ENCODE measurements around the gene SLC25A21.

Gene SLC25A21

DNA sequence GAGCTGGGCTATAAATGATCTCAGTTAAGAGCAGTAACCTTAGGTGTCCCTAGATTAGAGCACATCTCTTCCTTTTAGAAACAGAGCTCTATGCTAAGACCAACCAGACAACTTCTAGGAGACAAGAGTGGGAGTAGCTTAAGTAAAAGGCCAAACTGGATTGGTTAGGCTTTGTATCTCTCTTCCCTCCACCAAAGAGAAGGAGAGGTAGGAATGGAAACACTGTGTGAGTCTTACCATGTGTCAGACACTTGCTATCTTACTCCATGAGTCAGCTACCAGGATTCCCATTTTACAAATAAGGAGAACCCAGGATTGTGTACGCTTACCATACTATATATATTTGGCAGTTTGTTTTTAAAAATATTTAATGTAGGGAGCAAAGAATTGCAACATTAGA, 387.9 kb downstream of the SLC25A21 start:
- DNase-seq (ENCODE audit: low read depth), result no peak

DNA sequence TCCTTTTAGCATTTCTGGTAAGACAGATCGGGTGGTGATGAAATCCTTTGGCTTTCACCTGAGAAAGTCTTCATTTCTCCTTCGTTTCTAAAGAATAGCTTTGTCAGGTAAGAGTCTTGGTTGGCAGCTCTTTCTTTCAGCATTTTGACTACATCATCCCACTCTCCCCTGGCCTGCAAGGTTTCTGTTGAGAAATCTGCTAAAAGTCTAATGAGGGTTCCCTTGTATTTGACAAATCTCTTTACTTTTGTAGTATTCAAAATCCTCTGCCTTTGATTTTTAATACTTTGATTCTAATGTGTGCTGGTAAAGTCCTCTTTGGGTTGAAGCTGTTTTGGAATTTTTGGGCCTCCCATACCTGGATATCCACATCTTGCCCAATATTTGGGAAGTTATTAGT, 390.5 kb downstream of the SLC25A21 start:
- TF ChIP-seq, protein P1, sequence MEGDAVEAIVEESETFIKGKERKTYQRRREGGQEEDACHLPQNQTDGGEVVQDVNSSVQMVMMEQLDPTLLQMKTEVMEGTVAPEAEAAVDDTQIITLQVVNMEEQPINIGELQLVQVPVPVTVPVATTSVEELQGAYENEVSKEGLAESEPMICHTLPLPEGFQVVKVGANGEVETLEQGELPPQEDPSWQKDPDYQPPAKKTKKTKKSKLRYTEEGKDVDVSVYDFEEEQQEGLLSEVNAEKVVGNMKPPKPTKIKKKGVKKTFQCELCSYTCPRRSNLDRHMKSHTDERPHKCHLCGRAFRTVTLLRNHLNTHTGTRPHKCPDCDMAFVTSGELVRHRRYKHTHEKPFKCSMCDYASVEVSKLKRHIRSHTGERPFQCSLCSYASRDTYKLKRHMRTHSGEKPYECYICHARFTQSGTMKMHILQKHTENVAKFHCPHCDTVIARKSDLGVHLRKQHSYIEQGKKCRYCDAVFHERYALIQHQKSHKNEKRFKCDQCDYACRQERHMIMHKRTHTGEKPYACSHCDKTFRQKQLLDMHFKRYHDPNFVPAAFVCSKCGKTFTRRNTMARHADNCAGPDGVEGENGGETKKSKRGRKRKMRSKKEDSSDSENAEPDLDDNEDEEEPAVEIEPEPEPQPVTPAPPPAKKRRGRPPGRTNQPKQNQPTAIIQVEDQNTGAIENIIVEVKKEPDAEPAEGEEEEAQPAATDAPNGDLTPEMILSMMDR (IDR thresholded peaks at IDR 0.05; ENCODE audit: low read depth, low read length, missing control alignments), result no peak
- DNase-seq (ENCODE audit: low read depth), result no peak
- H3K4me3 ChIP-seq (ENCODE audit: low read depth, low read length), result no peak overlapping the region

More for the DNA sequence above, 387.9 kb downstream of the SLC25A21 start:
- H3K4me3 ChIP-seq (ENCODE audit: low read depth, low read length), result no peak overlapping the region
- TF ChIP-seq, protein P1 (IDR thresholded peaks at IDR 0.05; ENCODE audit: low read depth, low read length, missing control alignments), result no peak

- TF ChIP-seq, protein P1 (IDR thresholded peaks at IDR 0.05; ENCODE audit: low read depth, low read length, missing control alignments), result no peak
- no peak for DNase-seq (ENCODE audit: low read depth)
- H3K4me3 ChIP-seq (ENCODE audit: low read depth, low read length), result no peak overlapping the region
Observed at GRCh38 chr14:36773558-36773957, 398.8 kb downstream of the SLC25A21 start.

GRCh38 chr14:36773136-36773540, 399.3 kb downstream of the SLC25A21 start:
- TF ChIP-seq, protein P1 (IDR thresholded peaks at IDR 0.05; ENCODE audit: low read depth, low read length, missing control alignments), result no peak

DNA sequence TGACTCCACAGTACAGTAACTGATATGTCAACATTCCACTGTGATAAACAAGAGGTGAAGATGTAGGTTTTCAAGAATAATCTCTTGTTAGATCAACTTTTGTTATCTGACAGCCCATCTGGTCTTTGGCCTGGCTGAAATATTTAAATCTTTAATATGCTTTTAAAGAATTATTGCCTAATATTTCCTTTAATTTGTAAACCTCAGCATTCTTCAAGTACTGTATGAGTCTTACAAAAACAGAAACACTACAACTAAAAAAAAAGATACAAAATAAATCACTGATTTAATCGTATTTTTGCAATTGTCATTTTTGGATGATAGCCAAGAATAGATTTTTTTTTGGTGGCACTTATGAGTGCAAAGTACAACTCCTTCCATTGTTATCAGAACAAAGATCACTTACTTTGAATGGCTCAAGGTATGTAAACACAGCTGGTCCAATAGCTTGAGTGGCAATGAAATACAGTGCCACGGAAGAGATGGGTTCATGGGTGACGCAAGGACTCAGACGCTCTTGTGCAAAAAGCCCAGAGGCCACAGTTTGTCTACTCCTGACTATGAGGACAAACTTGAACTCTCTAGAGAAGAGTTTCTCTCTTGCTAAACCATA, 401.3 kb downstream of the SLC25A21 start:
- no peak overlapping the region for H3K4me3 ChIP-seq (ENCODE audit: low read depth, low read length)
- TF ChIP-seq, protein P1 (IDR thresholded peaks at IDR 0.05; ENCODE audit: low read depth, low read length, missing control alignments), result no peak
- no peak for DNase-seq (ENCODE audit: low read depth)

More at GRCh38 chr14:36773136-36773540, 399.3 kb downstream of the SLC25A21 start:
- no peak for DNase-seq (ENCODE audit: low read depth)
- no peak overlapping the region for H3K4me3 ChIP-seq (ENCODE audit: low read depth, low read length)

DNA sequence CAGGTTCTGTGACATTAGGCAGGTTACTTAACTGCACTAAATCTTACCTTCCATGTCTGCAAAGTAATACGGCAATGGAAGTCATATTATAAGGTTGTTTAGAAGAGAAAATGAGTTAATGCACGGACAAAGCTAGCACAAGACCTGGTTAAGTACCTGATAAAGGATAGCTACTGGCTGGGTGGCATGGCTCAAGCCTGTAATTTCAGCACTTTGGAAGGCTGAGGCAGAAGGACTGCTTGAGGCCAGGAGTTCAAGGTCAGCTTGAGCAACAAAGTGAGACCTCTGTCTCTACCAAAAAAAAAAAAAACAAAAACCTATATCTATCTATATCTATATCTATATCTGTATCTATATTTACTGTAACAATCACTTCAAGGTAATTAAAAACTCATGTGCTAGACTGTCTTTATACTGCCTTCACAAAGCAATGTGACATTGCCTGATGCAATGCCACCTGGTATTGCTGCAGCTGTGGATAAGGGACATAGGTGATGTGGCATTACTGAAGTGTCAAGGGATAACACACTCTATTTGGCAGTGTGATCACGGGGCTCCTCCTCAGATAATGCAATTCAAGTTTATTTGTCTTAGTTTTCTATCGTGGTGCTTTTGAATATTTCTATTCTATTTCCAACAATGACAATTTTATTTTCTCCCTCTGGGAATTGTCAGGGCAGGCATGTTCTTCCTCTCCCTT, 403.6 kb downstream of the SLC25A21 start:
- TF ChIP-seq, protein P1 (IDR thresholded peaks at IDR 0.05; ENCODE audit: low read depth, low read length, missing control alignments), result no peak
- no peak overlapping the region for H3K4me3 ChIP-seq (ENCODE audit: low read depth, low read length)
- no peak for DNase-seq (ENCODE audit: low read depth)

All from GM12864 (cell line).